NCI-H146 (cell line): ENCODE measurements around the gene SGCG.

Experiments used
- DNase-seq: peaks from one replicate; lab custom pipeline; 2025; lab: John Stamatoyannopoulos, UW

The SGCG gene

GRCh38 chr13:23330356-23330755 is 149.6 kb downstream of the SGCG start:
- no peak for DNase-seq

DNA sequence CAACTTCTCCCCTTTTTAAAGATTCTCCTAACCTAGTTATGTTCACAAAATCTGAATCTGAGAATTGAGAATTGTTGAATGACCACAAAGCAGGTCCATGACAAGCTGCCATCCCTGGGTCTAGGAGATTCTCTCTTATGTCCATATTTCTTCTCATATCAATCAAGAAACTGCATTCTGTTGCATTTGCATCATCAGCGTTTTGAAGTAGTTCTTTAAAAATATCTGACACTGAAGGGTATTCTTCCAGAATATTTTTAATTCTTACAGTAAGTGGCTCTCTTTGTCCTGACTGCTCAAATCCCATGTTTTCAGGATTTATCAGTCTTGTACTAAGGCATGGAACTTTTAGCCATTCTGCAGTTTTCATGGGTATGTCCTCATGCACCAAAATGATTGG is 158.4 kb downstream of the SGCG start:
- DNase-seq = no peak

GRCh38 chr13:23344931-23345595 is 164.3 kb downstream of the SGCG start:
- DNase-seq = no peak

GRCh38 chr13:23347601-23348000 is 166.8 kb downstream of the SGCG start:
- no peak for DNase-seq

DNA sequence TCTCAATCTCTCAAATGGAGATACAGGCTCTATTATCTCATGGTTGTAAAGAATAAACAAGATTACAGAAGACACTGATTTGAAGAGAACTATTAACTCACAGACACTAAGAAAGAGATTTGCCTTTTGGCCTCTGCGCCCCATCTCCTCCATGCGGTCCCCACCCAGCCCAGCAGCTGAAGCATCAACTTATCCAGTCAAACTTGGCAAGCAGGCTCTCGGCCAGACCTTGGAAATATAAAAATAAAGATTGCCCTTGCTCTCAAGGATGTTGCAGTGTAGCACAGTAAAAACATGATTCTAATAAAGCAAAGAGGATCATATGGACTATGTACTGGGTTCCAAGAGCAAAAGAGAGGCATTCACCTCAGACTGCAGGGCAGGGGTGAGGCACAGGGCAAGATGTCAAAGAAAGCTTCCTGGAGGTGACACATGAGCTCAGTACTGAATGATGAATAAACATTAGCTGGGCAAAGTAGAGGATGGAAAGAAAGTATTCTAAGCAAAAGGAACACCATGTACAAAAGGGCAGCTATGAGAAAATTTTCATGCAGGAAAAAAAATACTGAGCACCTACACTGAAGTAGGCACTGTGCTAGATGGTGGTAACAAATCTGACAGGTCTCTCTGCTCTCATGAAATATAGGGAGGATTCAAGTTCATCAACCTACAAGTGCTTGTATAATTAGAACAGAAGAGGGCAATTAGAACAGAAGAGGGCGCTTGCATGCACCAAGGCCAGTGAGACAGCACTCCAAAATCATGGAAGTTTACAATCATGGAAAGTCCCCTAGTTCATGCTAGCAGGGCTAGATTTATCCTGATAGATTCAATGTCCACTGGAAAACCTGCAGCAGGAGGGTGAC is 167.7 kb downstream of the SGCG start:
- no peak for DNase-seq

DNA sequence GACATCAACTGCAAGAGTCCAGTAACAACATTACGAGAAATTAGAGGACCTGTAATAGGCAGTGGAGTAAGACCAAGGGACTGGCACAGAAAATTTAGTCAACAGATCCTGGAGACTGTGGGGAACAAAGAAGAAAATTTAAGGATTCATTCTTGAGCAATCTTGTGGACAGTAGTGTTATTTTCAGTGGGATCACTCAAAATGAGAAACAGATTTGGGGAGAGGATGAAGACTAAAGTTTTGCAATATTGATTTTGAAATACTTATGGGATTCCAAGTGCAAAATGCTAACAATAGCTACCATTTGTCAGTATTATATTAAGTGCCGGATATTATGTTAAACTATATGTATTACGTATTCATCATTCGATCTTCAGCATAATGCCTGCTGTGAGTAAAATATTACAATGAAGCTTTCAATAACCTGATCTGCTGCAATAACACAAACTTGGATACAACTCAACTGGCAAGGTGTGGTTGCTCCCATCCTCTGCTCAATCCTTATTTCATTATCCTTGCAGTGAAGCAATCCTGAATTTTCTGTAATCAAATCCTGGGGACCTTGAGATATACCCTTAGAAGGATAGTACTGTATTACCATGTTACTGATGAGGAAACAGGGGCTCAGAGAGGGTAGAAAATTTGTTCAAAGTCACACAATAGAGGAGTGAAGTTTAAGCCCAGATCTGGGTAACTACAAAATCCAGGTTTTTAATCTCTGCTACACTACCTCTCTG is 168.6 kb downstream of the SGCG start:
- no peak for DNase-seq

- no peak for DNase-seq
Measured at GRCh38 chr13:23350009-23350408, 169.2 kb downstream of the SGCG start.

- no peak for DNase-seq
Measured at GRCh38 chr13:23352161-23352560, 171.4 kb downstream of the SGCG start.

GRCh38 chr13:23354520-23354919 is 173.7 kb downstream of the SGCG start:
- no peak for DNase-seq

- DNase-seq = peak; percentile 13
Measured at GRCh38 chr13:23356368-23356767, 175.6 kb downstream of the SGCG start.

DNA sequence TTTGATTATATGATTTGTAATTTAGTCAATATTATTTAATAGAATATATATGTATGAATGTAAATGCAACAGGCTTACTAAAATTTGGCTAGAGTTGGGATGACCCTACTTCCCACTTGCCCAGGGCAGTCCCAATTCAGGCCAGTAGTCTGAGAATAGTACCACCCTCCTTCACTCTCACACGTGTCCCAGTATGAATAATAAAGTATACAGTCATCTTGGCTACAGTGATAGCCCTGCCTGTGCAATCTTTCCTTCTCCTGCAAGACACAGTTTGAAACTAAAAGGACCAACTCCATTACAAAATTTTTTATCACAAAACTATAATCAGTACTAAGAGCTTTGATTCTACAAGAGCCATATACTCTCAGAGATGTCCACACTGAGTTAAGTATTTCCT is 176.6 kb downstream of the SGCG start:
- DNase-seq = no peak

DNA sequence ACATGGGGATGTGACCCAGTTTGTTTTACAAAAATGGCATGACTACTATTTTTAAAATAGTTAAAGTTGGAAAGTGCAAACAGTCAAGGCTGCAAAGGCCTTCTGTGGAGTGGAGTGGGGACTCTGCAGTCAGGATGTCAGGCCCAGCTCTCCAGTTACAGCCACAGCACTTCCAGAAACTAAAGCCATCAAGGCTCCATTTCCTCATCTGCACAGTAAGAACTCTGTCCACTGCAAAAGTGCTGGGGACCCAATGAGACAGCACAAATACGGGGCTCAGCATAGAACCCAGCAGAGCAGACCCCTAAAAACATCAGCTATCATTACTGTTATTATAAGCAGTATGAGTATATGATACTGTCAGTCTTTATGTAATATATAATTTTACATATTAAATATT is 179.1 kb downstream of the SGCG start:
- no peak for DNase-seq

GRCh38 chr13:23365652-23366051 is 184.9 kb downstream of the SGCG start:
- DNase-seq = no peak

- DNase-seq = no peak
Measured at GRCh38 chr13:23367907-23368306, 187.1 kb downstream of the SGCG start.

GRCh38 chr13:23372264-23372906 is 191.6 kb downstream of the SGCG start:
- DNase-seq = no peak
